ENCODE results near the gene DOK7. TPM values are rescaled to one million over a fixed set of nuclear protein-coding genes. Genes with fewer than 3 reads are reported as not detected.

Gene DOK7
- total and polyA plus RNA-seq, 7 donors: 0.85 to 1.9 (median 1.2) TPM; not detected in 4

- Histone ChIP-seq H3K4me1 (no peaks in the 10 kb centered on the region), H3K9me3 (no peaks in the 10 kb centered on the region), H3K4me3 (no peak overlapping the region), H3K27ac (no peak overlapping the region), H3K36me3 (peaks cover 0 to 42% (median 4%) of the 10 kb centered on the region in 4 donors), H3K27me3 (peaks cover 0 to 8% (median under 1%) of the 10 kb centered on the region in 3 donors)
- DNase-seq: no peak
- TF ChIP-seq POLR2A (IDR thresholded peaks at IDR 0.05): no peak
- no peak for TF ChIP-seq CTCF (IDR thresholded peaks at IDR 0.05)
- no peak for TF ChIP-seq EP300 (IDR thresholded peaks at IDR 0.05)
- TF ChIP-seq POLR2AphosphoS5 (IDR thresholded peaks at IDR 0.05): no peak
- 87 to 89% methylated on average over 24 of the region's 24 CpGs for WGBS, 2 donors
- intact Hi-C loops (cut with DNase I): no loop called here
Measured at GRCh38 chr4:3501126-3501824, 38.2 kb downstream of the DOK7 start.

GRCh38 chr4:3501825-3502425 lies 38.8 kb downstream of the DOK7 start:
- H3K27ac ChIP-seq: no peak overlapping the region
- no peak for DNase-seq

GRCh38 chr4:3502941-3503936 lies 40.1 kb downstream of the DOK7 start:
- no peaks in the 10 kb centered on the region for H3K4me1 ChIP-seq
- intact Hi-C loops (cut with DNase I): no loop called here
- H3K27ac ChIP-seq: no peak overlapping the region
- WGBS, 2 donors: 86 to 93% methylated on average over 39 of the region's 39 CpGs
- no peak overlapping the region for H3K4me3 ChIP-seq
- H3K27me3 ChIP-seq: no peaks in the 10 kb centered on the region
- H3K9me3 ChIP-seq: no peaks in the 10 kb centered on the region
- DNase-seq: no peak
- peaks cover 0 to 60% (median 5%) of the 10 kb centered on the region in 4 donors for H3K36me3 ChIP-seq
- TF ChIP-seq POLR2A (IDR thresholded peaks at IDR 0.05): no peak
- TF ChIP-seq EP300 (IDR thresholded peaks at IDR 0.05): no peak
- TF ChIP-seq POLR2AphosphoS5 (IDR thresholded peaks at IDR 0.05): no peak
- TF ChIP-seq CTCF (IDR thresholded peaks at IDR 0.05): no peak

More at GRCh38 chr4:3501825-3502425, 38.8 kb downstream of the DOK7 start:
- no peak for TF ChIP-seq POLR2AphosphoS5 (IDR thresholded peaks at IDR 0.05)
- TF ChIP-seq CTCF (IDR thresholded peaks at IDR 0.05): no peak
- TF ChIP-seq EP300 (IDR thresholded peaks at IDR 0.05): no peak
- TF ChIP-seq POLR2A (IDR thresholded peaks at IDR 0.05): no peak
- Histone ChIP-seq H3K9me3 (no peaks in the 10 kb centered on the region), H3K36me3 (peaks cover 0 to 48% (median 4%) of the 10 kb centered on the region in 4 donors), H3K27me3 (peaks cover 0 to 1% (median 0%) of the 10 kb centered on the region in 3 donors), H3K4me3 (no peak overlapping the region), H3K4me1 (no peaks in the 10 kb centered on the region)
- intact Hi-C loops (cut with DNase I): no loop called here
- WGBS, 2 donors: 91 to 92% methylated on average over 19 of the region's 19 CpGs

GRCh38 chr4:3505231-3505630 lies 42.1 kb downstream of the DOK7 start:
- TF ChIP-seq POLR2AphosphoS5 (IDR thresholded peaks at IDR 0.05) (no peak), CTCF (IDR thresholded peaks at IDR 0.05) (no peak), EP300 (IDR thresholded peaks at IDR 0.05) (no peak), POLR2A (IDR thresholded peaks at IDR 0.05) (no peak)
- H3K4me3 ChIP-seq: no peak overlapping the region
- H3K27ac ChIP-seq: no peak overlapping the region
- no peak for DNase-seq
- H3K36me3 ChIP-seq: peaks cover 0 to 73% (median 14%) of the 10 kb centered on the region in 4 donors
- no peaks in the 10 kb centered on the region for H3K9me3 ChIP-seq
- intact Hi-C loops (cut with DNase I): no loop called here
- no peaks in the 10 kb centered on the region for H3K27me3 ChIP-seq
- no peaks in the 10 kb centered on the region for H3K4me1 ChIP-seq
- WGBS, 2 donors: 92 to 97% methylated on average over 16 of the region's 16 CpGs

Data from sigmoid colon (tissue), 7 donors.